ENCODE measurements around the gene NXPE3.

Gene NXPE3

GRCh38 chr3:101870138-101870537, 91.1 kb downstream of the NXPE3 start:
- no peak overlapping the region for H3K4me3 ChIP-seq (ENCODE audit: control insufficient read depth, low read depth, low read length)
- no peak for DNase-seq (ENCODE audit: low read depth)
- TF ChIP-seq CTCF (IDR thresholded peaks at IDR 0.05; ENCODE audit: control insufficient read depth, insufficient read depth, low read depth, low read length, missing control alignments), result no peak

- no peak for DNase-seq (ENCODE audit: low read depth)
- no peak overlapping the region for H3K4me3 ChIP-seq (ENCODE audit: control insufficient read depth, low read depth, low read length)
- TF ChIP-seq CTCF (IDR thresholded peaks at IDR 0.05; ENCODE audit: control insufficient read depth, insufficient read depth, low read depth, low read length, missing control alignments), result no peak
These were observed 94.6 kb downstream of the NXPE3 start for GRCh38 chr3:101873619-101874018.

GRCh38 chr3:101876142-101876541, 97.1 kb downstream of the NXPE3 start:
- no peak for DNase-seq (ENCODE audit: low read depth)
- H3K4me3 ChIP-seq (ENCODE audit: control insufficient read depth, low read depth, low read length), result no peak overlapping the region
- TF ChIP-seq CTCF (IDR thresholded peaks at IDR 0.05; ENCODE audit: control insufficient read depth, insufficient read depth, low read depth, low read length, missing control alignments), result no peak
